Caco-2 (cell line): Measurements from ENCODE around the gene DNLZ. TPM values are rescaled to one million over a fixed set of nuclear protein-coding genes. Genes with fewer than 3 reads are reported as not detected.
A peak's percentile ranks its signal among the peaks of the same experiment; 100 is the strongest.

Experiments
- BruUV-seq: library from RNA; stranded (reverse); fragments of 400-500 nt; replicated peaks from 2 replicates; lab custom pipeline; 2021; lab: Mats Ljungman, UMichigan
- CTCF ChIA-PET: fragments of 300-600 bp; sonication (Branson Sonifier 250); formaldehyde crosslinking; loops from one replicate; lab custom pipeline; 2022; ENCODE audit warnings: antibody characterized with exemption; lab: Charles Lee
- POLR2A ChIA-PET: fragments of 300-600 bp; sonication (Branson Sonifier 250); formaldehyde crosslinking; loops from one replicate; lab custom pipeline; 2022; ENCODE audit warnings: antibody characterized with exemption; lab: Charles Lee
- DNase-seq, 2 experiments: peaks; one replicate each; pipeline versions ENCODE4 v3.0.0 to v3.0.0-alpha.2; 2020 to 2022
- H3K27me3 ChIP-seq: replicated peaks from 2 replicates; pipeline ENCODE4 v1.6.0; 2011; ENCODE audit warnings: low read length; ENCODE audit not compliant: control insufficient read depth, insufficient read depth
- H3K36me3 ChIP-seq: 2 replicates; pipeline ENCODE4 v1.5.1; 2011; ENCODE audit warnings: low read length; ENCODE audit not compliant: control insufficient read depth, insufficient read depth
- H3K4me1 ChIP-seq: fragments of 250-450 bp; sonication (Bioruptor Pico); 2 replicates; pipeline ENCODE4 v1.5.1; 2020; ENCODE audit warnings: mild to moderate bottlenecking
- H3K4me3 ChIP-seq: 2 replicates; pipeline ENCODE4 v1.5.1; 2011; ENCODE audit warnings: low read depth, mild to moderate bottlenecking, control low read depth, low read length
- H3K9me3 ChIP-seq: fragments of 250-450 bp; sonication (Bioruptor Pico); 2 replicates; pipeline ENCODE4 v1.5.1; 2020; ENCODE audit warnings: mild to moderate bottlenecking, moderate library complexity
- H3K27ac Mint-ChIP-seq: one replicate; pipeline ENCODE4 v1.8.0; 2022; ENCODE audit warnings: mixed read lengths; ENCODE audit not compliant: unreplicated experiment
- H3K27me3 Mint-ChIP-seq: one replicate; pipeline ENCODE4 v1.8.0; 2022; ENCODE audit warnings: mixed read lengths; ENCODE audit not compliant: insufficient read depth, unreplicated experiment
- H3K36me3 Mint-ChIP-seq: one replicate; pipeline ENCODE4 v1.8.0; 2022; ENCODE audit warnings: mild to moderate bottlenecking, mixed read lengths; ENCODE audit not compliant: insufficient read depth, unreplicated experiment
- H3K4me1 Mint-ChIP-seq: one replicate; pipeline ENCODE4 v1.8.0; 2022; ENCODE audit warnings: low read depth, mixed read lengths; ENCODE audit not compliant: unreplicated experiment
- H3K4me3 Mint-ChIP-seq: one replicate; pipeline ENCODE4 v1.8.0; 2022; ENCODE audit warnings: mild to moderate bottlenecking, moderate library complexity, mixed read lengths; ENCODE audit not compliant: unreplicated experiment
- H3K9me3 Mint-ChIP-seq: one replicate; pipeline ENCODE4 v1.8.0; 2022; ENCODE audit warnings: mixed read lengths; ENCODE audit not compliant: unreplicated experiment
- intact Hi-C: fragments of 100-400 bp; cut with micrococcal nuclease; formaldehyde crosslinking; loops from one replicate; pipeline ENCODE4 v1.10.0; 2022; ENCODE audit not compliant: unreplicated experiment
- total RNA-seq: library from RNA; stranded (reverse); gene quantifications from 2 replicates; pipeline ENCODE4 v1.2.3, GENCODE V29; 2022
- TF ChIP-seq, protein P1 (sequence below), 2 experiments: fragments of 200-600 bp in 1 of 2; IDR thresholded peaks; 1 replicate in 1 of 2; 2 replicates in 1 of 2; pipeline versions ENCODE4 v1.5.1 to v1.8.0; 2011 to 2022; ENCODE audit warnings: antibody characterized with exemption in 1 of 2, control low read depth in 1 of 2, inconsistent platforms in 1 of 2, low read depth in 1 of 2, low read length in 1 of 2, mild to moderate bottlenecking in 1 of 2, moderate library complexity in 1 of 2; ENCODE audit not compliant: insufficient read depth in 1 of 2, severe bottlenecking in 1 of 2, unreplicated experiment in 1 of 2

The DNLZ gene
- total RNA-seq, 1 experiment from 2014 or later: 29.1 TPM

DNA sequence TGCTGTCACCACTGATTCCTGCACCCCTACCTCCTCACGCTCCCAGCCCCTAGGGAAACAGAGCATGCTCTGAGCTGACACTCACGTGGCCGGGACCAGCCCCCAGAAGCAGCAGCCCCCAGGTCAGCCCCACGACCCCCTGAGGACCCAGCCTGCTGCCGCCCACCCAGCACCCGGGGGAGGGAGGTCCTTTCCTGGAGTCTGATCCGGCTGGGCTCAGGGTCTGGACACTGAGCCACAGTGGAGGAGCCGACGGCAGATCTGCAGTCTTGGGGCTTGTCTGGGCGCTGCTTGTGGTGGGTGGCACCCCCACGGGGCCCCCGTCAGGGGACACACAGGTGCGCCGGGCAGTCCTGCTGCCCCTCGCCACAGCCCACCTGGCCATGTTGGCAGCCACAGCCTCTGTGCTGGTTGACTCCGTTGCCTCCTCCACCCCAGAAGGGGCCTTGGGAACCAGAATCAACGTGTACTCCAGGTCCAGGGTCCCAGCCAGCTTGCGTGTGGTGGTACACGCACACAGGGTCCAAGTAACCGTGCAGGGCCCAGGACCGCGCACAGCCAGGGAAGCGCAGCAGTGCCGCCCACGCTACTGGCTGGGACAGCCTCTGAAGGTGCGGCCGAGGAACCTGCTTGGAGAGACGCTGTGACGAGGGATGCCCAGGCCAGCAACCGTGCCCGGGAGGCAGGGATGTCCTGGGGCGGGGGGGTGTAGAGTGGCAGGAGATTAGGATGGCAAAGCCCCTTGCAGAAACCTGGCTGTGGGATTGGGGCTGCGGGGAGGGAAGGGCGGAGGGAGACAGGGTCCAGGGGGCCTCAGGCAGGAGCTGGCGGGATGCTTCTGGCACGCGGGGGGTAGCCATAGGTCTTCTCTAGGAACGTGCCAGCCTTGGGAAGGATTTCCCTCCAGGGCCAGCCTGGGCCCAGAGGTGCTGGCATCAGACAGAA is 3.5 kb downstream of the DNLZ start:
- Histone ChIP-seq H3K4me1 (peaks cover 7% of the 10 kb centered on the region), H3K9me3 (no peaks in the 10 kb centered on the region), H3K27me3 (no peaks in the 10 kb centered on the region), H3K4me3 (no peak overlapping the region), H3K36me3 (no peaks in the 10 kb centered on the region; the same call in 1 of the 2 replicates)
- ChIA-PET CTCF (no interaction called here), POLR2A (no interaction called here)
- no peak for DNase-seq
- Mint-ChIP-seq H3K9me3 (no peaks in the 10 kb centered on the region), H3K27ac (peak overlapping the region; percentile 2), H3K36me3 (peaks cover 50% of the 10 kb centered on the region), H3K4me1 (no peaks in the 10 kb centered on the region), H3K4me3 (no peak overlapping the region), H3K27me3 (no peaks in the 10 kb centered on the region)
- intact Hi-C loops: loop anchor here (5.0 kb wide), 2 partner anchors 33 to 37 kb away; partner anchors contain the start of gene GPSM1
- TF ChIP-seq, protein P1, sequence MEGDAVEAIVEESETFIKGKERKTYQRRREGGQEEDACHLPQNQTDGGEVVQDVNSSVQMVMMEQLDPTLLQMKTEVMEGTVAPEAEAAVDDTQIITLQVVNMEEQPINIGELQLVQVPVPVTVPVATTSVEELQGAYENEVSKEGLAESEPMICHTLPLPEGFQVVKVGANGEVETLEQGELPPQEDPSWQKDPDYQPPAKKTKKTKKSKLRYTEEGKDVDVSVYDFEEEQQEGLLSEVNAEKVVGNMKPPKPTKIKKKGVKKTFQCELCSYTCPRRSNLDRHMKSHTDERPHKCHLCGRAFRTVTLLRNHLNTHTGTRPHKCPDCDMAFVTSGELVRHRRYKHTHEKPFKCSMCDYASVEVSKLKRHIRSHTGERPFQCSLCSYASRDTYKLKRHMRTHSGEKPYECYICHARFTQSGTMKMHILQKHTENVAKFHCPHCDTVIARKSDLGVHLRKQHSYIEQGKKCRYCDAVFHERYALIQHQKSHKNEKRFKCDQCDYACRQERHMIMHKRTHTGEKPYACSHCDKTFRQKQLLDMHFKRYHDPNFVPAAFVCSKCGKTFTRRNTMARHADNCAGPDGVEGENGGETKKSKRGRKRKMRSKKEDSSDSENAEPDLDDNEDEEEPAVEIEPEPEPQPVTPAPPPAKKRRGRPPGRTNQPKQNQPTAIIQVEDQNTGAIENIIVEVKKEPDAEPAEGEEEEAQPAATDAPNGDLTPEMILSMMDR (IDR thresholded peaks at IDR 0.05; ENCODE audit: insufficient read depth in 1 of 2, low read depth in 1 of 2, low read length in 1 of 2, severe bottlenecking in 1 of 2, unreplicated experiment in 1 of 2): no peak
- no TSS peak for BruUV-seq

DNA sequence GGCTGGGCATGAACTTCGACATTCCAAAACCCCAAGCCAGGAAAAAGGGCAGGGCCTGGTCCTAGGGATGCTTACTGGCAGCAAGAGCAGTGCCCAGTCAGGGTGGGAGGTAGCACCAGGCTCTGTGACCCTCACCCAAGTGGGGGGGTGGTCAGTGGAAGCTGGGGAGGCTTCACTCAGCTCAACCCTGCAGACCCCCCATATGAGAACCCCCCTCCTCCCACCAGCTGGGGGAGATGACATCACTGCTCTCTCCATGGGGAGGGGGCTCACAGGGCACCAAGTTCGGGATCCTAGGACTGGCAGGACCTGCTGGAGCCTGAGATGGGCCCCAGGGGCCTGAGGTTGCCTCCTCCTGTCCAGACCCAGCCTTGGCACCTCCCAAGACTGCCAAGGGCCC is 4.7 kb downstream of the DNLZ start:
- Mint-ChIP-seq H3K9me3 (no peaks in the 10 kb centered on the region), H3K4me3 (no peak overlapping the region), H3K4me1 (no peaks in the 10 kb centered on the region), H3K27me3 (no peaks in the 10 kb centered on the region), H3K27ac (no peak overlapping the region), H3K36me3 (peaks cover 61% of the 10 kb centered on the region)
- TF ChIP-seq, protein P1 (IDR thresholded peaks at IDR 0.05; ENCODE audit: insufficient read depth in 1 of 2, low read depth in 1 of 2, low read length in 1 of 2, severe bottlenecking in 1 of 2, unreplicated experiment in 1 of 2): no peak
- no TSS peak for BruUV-seq
- intact Hi-C loops: no loop called here
- H3K36me3 ChIP-seq: no peaks in the 10 kb centered on the region; the same call in 1 of the 2 replicates
- ChIA-PET POLR2A (no interaction called here), CTCF (no interaction called here)
- no peaks in the 10 kb centered on the region for H3K9me3 ChIP-seq
- DNase-seq: no peak
- no peaks in the 10 kb centered on the region for H3K27me3 ChIP-seq
- no peak overlapping the region for H3K4me3 ChIP-seq
- H3K4me1 ChIP-seq: peaks cover 11% of the 10 kb centered on the region

GRCh38 chr9:136358016-136358415 is 5.5 kb downstream of the DNLZ start:
- ChIA-PET CTCF (no interaction called here), POLR2A (no interaction called here)
- H3K27me3 ChIP-seq: no peaks in the 10 kb centered on the region
- H3K36me3 Mint-ChIP-seq: peaks cover 64% of the 10 kb centered on the region
- H3K4me1 Mint-ChIP-seq: no peaks in the 10 kb centered on the region
- no peak overlapping the region for H3K4me3 Mint-ChIP-seq
- TF ChIP-seq, protein P1 (IDR thresholded peaks at IDR 0.05; ENCODE audit: insufficient read depth in 1 of 2, low read depth in 1 of 2, low read length in 1 of 2, severe bottlenecking in 1 of 2, unreplicated experiment in 1 of 2): no peak
- peaks cover 12% of the 10 kb centered on the region for H3K4me1 ChIP-seq
- no peak for DNase-seq
- no TSS peak for BruUV-seq
- no peaks in the 10 kb centered on the region for H3K9me3 ChIP-seq
- no peaks in the 10 kb centered on the region; the same call in 1 of the 2 replicates for H3K36me3 ChIP-seq
- no peak overlapping the region for H3K27ac Mint-ChIP-seq
- H3K27me3 Mint-ChIP-seq: no peaks in the 10 kb centered on the region
- H3K9me3 Mint-ChIP-seq: no peaks in the 10 kb centered on the region
- intact Hi-C loops: no loop called here
- no peak overlapping the region for H3K4me3 ChIP-seq
